HG03565 (cell line): ENCODE data around the gene MSX1.

Experiments
- ATAC-seq: cut with Tn5 transposase; IDR thresholded peaks from one replicate; pipeline ENCODE4 v1.9.1; 2021; ENCODE audit warnings: mild to moderate bottlenecking, moderate library complexity; ENCODE audit not compliant: unreplicated experiment

The MSX1 gene

GRCh38 chr4:4840351-4840750 lies 19.1 kb upstream of the MSX1 start:
- ATAC-seq: no peak

GRCh38 chr4:4841156-4841555 lies 18.3 kb upstream of the MSX1 start:
- ATAC-seq: no peak

GRCh38 chr4:4842476-4843441 lies 16.7 kb upstream of the MSX1 start:
- no peak for ATAC-seq

GRCh38 chr4:4843635-4844291 lies 15.7 kb upstream of the MSX1 start:
- no peak for ATAC-seq

- ATAC-seq: no peak
These were observed 14.4 kb upstream of the MSX1 start for GRCh38 chr4:4845027-4845426.

- no peak for ATAC-seq
These were observed 12.5 kb upstream of the MSX1 start for GRCh38 chr4:4847011-4847410.

- ATAC-seq: no peak
These were observed 10.9 kb upstream of the MSX1 start for GRCh38 chr4:4848540-4848939.

- no peak for ATAC-seq
These were observed 10.4 kb upstream of the MSX1 start for GRCh38 chr4:4849106-4849505.

GRCh38 chr4:4849524-4850193 lies 9.8 kb upstream of the MSX1 start:
- no peak for ATAC-seq

GRCh38 chr4:4851081-4851480 lies 8.4 kb upstream of the MSX1 start:
- ATAC-seq: no peak

- ATAC-seq: no peak
These were observed 7.6 kb upstream of the MSX1 start for GRCh38 chr4:4851906-4852305.

- ATAC-seq: no peak
These were observed 6.7 kb upstream of the MSX1 start for GRCh38 chr4:4852591-4853362.

- ATAC-seq: no peak
These were observed 6.1 kb upstream of the MSX1 start for GRCh38 chr4:4853371-4853823.

GRCh38 chr4:4853921-4854648 lies 5.4 kb upstream of the MSX1 start:
- no peak for ATAC-seq

GRCh38 chr4:4854649-4855295 lies 4.7 kb upstream of the MSX1 start:
- ATAC-seq: no peak

- ATAC-seq: no peak
These were observed 4.0 kb upstream of the MSX1 start for GRCh38 chr4:4855301-4856070.

GRCh38 chr4:4856071-4857000 lies 3.1 kb upstream of the MSX1 start:
- no peak for ATAC-seq
